Measurements from ENCODE around the gene PFKFB2.

Gene PFKFB2

GRCh38 chr1:207089627-207090355, 36.7 kb downstream of the PFKFB2 start:
- no peak for DNase-seq (ENCODE audit: low read depth)

GRCh38 chr1:207091200-207091908, 38.3 kb downstream of the PFKFB2 start:
- no peak for DNase-seq (ENCODE audit: low read depth)

- no peak for DNase-seq (ENCODE audit: low read depth)
Measured at GRCh38 chr1:207093944-207094343, 40.9 kb downstream of the PFKFB2 start.

- no peak for DNase-seq (ENCODE audit: low read depth)
Measured at GRCh38 chr1:207097871-207098324, 44.8 kb downstream of the PFKFB2 start.

GRCh38 chr1:207101720-207102119, 48.6 kb downstream of the PFKFB2 start:
- DNase-seq (ENCODE audit: low read depth): no peak

GRCh38 chr1:207102146-207102545, 49.1 kb downstream of the PFKFB2 start:
- no peak for DNase-seq (ENCODE audit: low read depth)

GRCh38 chr1:207102659-207103058, 49.6 kb downstream of the PFKFB2 start:
- DNase-seq (ENCODE audit: low read depth): no peak

GRCh38 chr1:207103892-207104373, 50.9 kb downstream of the PFKFB2 start, which contains the start of gene C4BPA:
Gene C4BPA, plus strand, starts transcription at chr1:207104233. Its CDS starts 8,793 bp downstream, at chr1:207113026.
- DNase-seq (ENCODE audit: low read depth): no peak

GRCh38 chr1:207109004-207109403, 55.9 kb downstream of the PFKFB2 start:
- no peak for DNase-seq (ENCODE audit: low read depth)

GRCh38 chr1:207112616-207113296, 59.7 kb downstream of the PFKFB2 start:
- no peak for DNase-seq (ENCODE audit: low read depth)

- DNase-seq (ENCODE audit: low read depth): no peak
Measured at GRCh38 chr1:207115269-207115668, 62.2 kb downstream of the PFKFB2 start.

- DNase-seq (ENCODE audit: low read depth): no peak
Measured at GRCh38 chr1:207124389-207124788, 71.3 kb downstream of the PFKFB2 start.

- no peak for DNase-seq (ENCODE audit: low read depth)
Measured at GRCh38 chr1:207128336-207128921, 75.4 kb downstream of the PFKFB2 start.

GRCh38 chr1:207129053-207129452, 76.0 kb downstream of the PFKFB2 start:
- no peak for DNase-seq (ENCODE audit: low read depth)

All from fibroblast of gingiva (primary cell).